A549 treated with Mapracorat at 1 μM for 4 hours (cell line): ENCODE results near the gene DLEC1. TPM values are rescaled to one million over a fixed set of nuclear protein-coding genes. Genes with fewer than 3 reads are reported as not detected.

Experiments
- total RNA-seq: library from RNA; stranded (reverse); fragments of 200-300 nt; extraction: Qiagen RNA extraction; gene quantifications from 5 replicates; pipeline ENCODE4 v1.2.3, GENCODE V29; 2022

DLEC1 gene, protein sequence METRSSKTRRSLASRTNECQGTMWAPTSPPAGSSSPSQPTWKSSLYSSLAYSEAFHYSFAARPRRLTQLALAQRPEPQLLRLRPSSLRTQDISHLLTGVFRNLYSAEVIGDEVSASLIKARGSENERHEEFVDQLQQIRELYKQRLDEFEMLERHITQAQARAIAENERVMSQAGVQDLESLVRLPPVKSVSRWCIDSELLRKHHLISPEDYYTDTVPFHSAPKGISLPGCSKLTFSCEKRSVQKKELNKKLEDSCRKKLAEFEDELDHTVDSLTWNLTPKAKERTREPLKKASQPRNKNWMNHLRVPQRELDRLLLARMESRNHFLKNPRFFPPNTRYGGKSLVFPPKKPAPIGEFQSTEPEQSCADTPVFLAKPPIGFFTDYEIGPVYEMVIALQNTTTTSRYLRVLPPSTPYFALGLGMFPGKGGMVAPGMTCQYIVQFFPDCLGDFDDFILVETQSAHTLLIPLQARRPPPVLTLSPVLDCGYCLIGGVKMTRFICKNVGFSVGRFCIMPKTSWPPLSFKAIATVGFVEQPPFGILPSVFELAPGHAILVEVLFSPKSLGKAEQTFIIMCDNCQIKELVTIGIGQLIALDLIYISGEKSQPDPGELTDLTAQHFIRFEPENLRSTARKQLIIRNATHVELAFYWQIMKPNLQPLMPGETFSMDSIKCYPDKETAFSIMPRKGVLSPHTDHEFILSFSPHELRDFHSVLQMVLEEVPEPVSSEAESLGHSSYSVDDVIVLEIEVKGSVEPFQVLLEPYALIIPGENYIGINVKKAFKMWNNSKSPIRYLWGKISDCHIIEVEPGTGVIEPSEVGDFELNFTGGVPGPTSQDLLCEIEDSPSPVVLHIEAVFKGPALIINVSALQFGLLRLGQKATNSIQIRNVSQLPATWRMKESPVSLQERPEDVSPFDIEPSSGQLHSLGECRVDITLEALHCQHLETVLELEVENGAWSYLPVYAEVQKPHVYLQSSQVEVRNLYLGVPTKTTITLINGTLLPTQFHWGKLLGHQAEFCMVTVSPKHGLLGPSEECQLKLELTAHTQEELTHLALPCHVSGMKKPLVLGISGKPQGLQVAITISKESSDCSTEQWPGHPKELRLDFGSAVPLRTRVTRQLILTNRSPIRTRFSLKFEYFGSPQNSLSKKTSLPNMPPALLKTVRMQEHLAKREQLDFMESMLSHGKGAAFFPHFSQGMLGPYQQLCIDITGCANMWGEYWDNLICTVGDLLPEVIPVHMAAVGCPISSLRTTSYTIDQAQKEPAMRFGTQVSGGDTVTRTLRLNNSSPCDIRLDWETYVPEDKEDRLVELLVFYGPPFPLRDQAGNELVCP (N-terminal part only)
- 0.03 to 0.05 TPM (median 0.04 TPM) in 3 of 5 replicates, not detected in the others for total RNA-seq

DNA sequence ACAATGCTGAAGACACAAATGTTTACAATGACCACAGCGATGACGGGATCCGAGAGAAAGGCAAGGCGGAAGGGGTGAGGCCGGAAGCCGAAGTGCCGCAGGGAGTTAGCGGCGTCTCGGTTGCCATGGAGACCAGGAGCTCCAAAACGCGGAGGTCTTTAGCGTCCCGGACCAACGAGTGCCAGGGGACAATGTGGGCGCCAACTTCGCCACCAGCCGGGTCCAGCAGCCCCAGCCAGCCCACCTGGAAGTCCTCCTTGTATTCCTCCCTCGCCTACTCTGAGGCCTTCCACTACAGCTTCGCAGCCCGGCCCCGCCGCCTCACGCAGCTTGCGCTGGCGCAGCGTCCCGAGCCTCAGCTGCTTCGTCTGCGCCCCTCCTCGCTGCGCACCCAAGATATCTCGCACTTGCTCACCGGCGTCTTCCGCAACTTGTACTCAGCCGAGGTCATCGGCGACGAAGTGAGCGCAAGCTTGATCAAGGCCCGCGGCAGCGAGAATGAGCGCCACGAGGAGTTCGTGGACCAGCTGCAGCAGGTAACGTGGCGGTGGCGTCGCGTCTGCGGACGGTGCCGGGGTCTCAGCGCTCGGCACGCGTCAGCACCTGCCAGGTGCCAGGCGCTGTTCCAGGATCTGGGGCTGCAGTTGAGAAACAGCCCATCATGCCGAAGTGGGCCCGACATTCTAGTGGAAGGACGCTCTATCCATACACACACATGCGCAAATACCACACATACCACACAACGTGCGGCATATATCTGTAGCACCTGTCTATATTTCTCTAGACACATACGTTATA lies at the start of gene DLEC1:
Gene DLEC1 (plus strand): TSS at position 108 of the 798 bp plus-strand sequence. CDS start 18 bp downstream, at position 126.

DNA sequence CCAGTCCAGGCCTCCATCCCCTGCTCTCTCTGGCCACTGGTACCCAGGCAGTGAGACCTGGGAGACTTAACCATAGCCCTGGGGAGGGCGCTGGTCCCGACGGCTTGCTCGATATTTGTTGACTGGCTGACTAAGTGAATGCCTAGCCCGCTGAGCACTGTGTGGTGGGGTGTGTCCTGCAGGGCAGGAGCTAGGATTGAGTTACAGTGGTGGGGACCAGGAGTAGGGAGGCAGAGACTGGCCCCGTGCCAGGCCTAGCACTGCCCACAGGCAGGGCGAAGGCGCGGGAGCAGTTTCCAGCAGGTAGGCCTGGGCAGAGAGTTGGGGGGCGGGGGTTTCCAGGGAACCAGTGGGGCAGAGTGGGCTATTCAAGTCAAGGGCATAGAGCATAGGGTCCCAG lies 48.5 kb upstream of the DLEC1 start, which contains the start of gene VILL:
Gene VILL (plus strand): TSS at position 260 of the 400 bp plus-strand sequence. CDS start 2,887 bp downstream, outside the sequence.

DNA sequence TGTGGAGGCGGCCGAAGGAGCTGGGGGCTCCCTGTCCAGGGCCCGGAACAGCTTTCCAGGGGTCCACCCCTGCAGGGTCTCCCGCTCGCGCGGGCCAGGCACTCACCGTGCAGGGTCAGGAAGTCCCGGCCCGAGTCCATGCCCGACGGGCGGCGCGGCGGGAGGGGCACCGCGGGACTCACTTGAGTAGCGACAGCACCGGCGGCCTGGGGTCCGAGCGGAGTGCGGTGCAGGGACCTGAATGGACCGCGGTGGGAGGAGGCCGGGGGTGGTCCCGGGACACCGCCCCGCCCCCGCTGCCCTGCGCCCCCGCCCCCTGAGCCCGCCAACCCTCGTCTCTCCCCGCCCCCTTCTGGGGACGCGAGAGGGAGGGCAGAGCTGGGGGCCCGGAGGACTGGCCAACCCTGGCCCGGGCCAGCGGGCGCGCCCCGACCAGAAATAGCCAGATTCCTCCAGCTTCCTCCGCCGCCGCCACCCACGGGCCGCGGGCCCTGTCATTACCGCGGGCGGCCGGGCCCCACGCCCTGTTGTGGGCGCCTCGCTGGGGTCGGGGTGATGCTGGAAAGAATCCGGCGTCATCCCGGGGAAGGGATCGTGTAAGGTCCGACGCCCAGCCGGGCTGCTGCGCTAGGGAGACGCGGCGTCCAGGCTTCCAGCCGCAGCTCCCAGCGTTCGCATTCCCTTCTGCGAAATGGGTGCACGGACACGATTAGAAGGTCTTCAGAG lies 9.4 kb upstream of the DLEC1 start, which contains the start of gene PLCD1:
Gene PLCD1 (minus strand): TSS at position 243 of the 726 bp plus-strand sequence. CDS start 103 bp downstream, at position 140.

DNA sequence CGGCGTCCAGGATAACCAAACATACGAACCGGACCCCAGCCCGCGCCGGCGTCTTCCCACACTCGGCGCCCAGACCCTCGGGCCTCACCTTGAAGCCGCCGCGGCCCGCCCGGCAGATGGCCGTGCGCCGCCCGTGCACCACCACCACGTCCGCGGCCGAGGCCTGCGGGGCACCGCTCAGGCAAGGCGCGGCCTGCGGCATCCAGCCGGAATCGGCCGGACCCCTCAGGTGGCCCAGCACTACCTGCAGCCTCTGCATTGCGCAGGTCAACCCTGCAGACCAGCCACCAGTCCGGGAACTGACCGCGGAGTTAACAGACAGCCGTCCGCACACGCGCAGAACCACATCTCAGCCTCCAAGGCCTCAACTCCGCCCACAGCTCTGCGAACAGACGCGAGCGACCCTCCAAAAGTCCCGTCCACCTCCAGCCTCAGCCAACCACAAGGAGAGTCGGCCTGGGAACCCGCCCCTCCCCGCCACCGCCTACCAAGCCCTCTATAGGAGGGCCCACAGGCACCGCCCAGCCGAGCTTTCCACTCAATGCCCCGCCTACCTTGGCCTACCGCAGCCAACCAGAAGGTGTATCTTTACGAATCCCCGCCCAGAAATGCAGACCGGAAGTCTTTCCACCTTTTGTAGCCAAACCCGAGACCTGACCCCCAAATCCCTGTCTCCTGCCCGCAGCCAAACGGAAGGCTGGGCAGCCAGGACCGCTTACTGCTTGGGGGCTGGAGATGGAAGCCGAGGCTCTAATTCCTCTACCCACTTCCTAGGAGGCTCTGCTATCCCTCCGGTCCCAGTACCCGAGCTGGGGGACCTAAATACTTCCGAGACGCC lies 98.0 kb downstream of the DLEC1 start, which contains the start of gene ACAA1:
Gene ACAA1 (minus strand): TSS at position 351 of the 838 bp plus-strand sequence. CDS start 92 bp downstream, at position 259.

DNA sequence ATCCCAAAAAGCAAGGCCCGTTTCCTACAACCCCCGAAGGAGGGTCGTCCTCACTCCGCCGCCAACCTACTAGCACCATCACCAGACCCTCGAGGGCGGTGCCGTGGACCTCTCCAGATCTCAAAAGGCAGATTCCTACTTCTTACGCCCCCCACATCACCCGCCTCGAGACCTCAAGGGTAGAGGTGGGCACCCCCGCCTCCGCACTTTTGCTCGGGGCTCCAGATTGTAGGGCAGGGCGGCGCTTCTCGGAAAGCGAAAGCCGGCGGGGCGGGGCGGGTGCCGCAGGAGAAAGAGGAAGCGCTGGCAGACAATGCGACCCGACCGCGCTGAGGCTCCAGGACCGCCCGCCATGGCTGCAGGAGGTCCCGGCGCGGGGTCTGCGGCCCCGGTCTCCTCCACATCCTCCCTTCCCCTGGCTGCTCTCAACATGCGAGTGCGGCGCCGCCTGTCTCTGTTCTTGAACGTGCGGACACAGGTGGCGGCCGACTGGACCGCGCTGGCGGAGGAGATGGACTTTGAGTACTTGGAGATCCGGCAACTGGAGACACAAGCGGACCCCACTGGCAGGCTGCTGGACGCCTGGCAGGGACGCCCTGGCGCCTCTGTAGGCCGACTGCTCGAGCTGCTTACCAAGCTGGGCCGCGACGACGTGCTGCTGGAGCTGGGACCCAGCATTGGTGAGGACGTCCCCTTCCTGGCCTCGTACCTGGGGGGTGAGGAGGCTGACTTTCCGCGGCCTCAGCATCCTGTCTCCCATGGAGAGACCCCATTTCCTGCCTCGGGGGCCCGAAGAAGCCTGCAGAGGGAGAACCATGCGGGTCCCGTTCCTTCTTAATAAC lies 99.6 kb downstream of the DLEC1 start, which contains the start of gene MYD88:
Gene MYD88 (plus strand): TSS at position 313 of the 842 bp plus-strand sequence. CDS start 40 bp downstream, at position 353.

DNA sequence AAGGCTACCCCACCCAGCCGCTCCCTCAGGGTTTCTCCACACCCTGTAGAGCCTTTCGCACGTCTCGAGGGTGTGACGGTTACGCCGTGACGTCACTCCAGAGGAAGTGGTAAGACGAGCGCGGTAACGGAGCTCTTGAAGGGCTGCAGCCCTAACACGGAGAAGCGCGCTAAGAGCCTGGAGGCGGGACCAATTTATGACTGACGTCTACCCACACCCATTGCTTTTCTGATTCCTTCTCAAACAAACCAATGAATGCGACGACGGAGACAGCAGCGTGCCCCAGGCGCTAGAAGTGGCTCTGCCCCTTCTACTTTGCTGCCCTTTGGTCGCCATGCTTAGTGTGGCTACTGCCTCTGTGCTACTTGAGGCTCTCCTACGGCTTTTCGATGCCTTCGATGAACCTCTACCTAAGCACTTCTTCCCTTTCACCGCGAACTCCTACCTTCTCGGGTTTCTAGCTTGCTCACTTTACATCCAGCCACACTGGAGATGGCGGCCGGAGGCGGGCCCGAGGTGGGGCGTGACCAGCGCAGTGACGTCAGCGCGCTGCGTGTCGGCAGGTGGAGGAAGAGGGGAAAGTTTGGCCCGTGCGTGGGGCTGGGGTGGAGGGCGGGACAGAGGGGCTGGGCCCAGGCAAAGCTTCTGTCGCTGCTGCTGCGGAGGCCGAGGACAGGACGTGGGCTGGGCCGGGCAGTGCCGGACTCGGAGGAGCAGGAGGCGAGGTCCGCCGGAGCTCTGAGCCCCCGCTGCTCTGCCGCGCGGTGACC lies 126.1 kb downstream of the DLEC1 start, which contains the start of gene OXSR1:
Gene OXSR1 (plus strand): TSS at position 586 of the 770 bp plus-strand sequence. CDS start 340 bp downstream, outside the sequence.

Other genes starting within 250 kb of the DLEC1 start
- 12.1 to 16.5 TPM (median 13.1 TPM) in 5 replicates for gene CTDSPL, start 177.3 kb upstream of the DLEC1 start, total RNA-seq
- gene VILL, start 48.4 kb upstream of the DLEC1 start, total RNA-seq: 0.07 to 0.32 TPM (median 0.18 TPM) in 4 of 5 replicates, not detected in the other
- gene PLCD1, start 9.6 kb upstream of the DLEC1 start, total RNA-seq: 3.3 to 5.1 TPM (median 3.7 TPM) in 5 replicates
- 41.6 to 52.7 TPM (median 46.9 TPM) in 5 replicates for gene ACAA1, start 97.9 kb downstream of the DLEC1 start, total RNA-seq
- 22.1 to 25.2 TPM (median 23.1 TPM) in 5 replicates for gene MYD88, start 99.5 kb downstream of the DLEC1 start, total RNA-seq
- gene OXSR1, start 126.3 kb downstream of the DLEC1 start, total RNA-seq: 26.3 to 37.2 TPM (median 35.1 TPM) in 5 replicates
- not detected in 5 replicates for gene SLC22A13, start 226.6 kb downstream of the DLEC1 start, total RNA-seq
- 0.06 to 0.07 TPM (median 0.07 TPM) in 3 of 5 replicates, not detected in the others for gene SLC22A14, start 243.1 kb downstream of the DLEC1 start, total RNA-seq